NCI-H69 (cell line): ENCODE measurements around the gene UNG.

Experiments
- DNase-seq: peaks from one replicate; lab custom pipeline; 2025; lab: John Stamatoyannopoulos, UW

Gene UNG

DNA sequence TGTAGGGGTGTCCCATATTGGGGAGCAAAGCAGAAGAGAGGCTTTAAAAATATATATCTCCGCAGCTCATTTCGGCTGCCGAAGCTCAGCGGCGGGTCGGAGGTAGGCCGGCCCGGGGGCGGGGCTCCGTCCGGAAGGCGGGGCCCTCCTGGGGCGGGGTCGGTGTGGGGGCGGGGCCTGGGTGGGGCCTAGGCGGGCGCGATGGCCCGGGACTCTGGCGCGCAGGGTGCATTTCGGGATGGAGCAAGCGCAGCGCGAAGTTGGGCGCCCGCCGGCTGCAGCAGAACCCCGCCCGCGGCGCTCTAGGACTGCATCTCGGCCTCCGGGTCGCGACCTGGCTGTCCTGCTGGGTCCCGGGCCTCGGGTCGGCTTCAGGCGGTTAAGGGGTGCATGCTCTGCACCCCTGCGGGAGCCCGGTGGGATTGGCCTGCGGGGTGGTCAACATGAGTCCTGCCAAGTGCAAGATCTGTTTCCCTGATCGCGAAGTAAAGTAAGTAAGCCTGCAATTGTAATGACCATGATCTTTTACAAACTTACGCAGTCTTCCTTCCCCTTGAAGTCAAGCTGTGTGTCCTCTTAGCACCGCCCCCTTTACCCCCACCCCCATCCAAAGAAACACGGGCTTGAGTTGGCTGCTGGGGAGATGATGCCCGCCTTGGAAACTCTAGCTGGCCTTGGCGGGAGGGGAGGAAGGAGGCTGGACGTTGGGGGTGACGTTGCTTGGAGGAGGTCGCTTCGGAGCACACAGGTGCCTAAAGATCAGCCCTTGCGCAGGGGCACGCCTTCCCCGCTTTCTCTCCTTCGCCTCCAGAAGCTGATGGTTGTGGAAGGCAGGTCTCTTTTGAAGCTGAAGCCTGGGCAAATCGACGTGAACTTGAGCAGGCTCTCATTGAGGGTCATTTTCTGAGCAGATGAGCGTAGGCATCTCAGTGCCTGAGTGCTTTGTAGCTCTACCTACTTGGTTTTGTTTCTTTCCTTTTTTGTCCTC is 57.3 kb downstream of the UNG start:
- DNase-seq = peak; percentile 70

DNA sequence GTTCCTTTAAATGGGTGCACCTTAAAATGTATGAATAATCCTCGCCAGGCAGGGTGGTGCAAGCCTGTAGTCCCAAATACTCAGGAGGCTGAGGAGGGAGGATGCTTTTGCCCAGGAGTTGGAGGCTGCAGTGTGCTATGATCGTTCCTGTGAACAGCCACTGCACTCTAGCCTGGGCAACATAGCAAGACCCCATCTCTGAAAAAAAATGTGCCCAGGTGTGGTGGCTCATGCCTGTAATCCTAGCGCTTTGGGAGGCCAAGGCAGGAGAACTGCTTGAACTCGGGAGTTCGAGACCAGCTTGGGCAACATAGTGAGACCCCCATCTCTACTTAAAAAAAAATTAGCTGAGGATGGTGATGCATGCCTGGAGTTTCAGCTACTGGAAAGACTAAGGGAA is 58.6 kb downstream of the UNG start:
- DNase-seq = no peak

GRCh38 chr12:109156586-109156985 is 59.2 kb downstream of the UNG start:
- no peak for DNase-seq

DNA sequence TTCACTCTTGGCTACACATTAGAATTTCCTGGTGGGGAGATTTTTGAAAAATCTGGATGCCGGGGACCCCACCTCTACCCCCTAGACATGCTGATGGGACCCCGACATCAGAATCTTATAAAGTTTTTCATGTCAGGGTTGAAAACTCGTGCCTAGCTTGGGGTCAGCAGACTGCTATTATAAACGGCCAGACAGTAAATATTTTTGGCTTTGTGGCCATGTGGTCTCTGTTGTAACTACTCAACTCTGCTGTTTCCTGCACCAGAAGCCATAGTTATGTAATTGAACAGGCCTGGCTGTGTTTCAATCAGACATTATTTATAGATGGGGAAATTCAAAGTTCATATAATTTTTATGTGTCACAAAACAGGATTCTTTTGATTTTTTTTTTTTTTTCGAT is 60.6 kb downstream of the UNG start:
- no peak for DNase-seq

DNA sequence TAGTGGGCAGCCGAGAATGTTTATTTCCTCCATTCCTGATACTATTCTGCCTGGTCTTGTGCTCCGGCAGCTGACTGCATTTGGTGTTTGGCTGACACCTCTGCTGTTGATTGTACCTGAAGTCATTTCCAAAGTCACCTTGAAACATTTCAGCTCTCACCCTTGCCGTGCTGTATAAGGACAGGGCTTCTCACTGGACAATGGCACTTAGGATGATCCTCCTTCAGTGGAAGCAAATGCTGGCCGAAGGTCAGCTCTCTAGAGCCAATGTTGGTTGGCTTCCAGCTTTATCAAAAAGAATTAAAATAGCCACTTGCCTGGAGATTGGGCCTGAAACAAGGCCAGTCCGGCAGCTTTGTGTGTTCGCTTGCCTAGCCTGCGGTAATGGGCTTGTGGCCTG is 63.0 kb downstream of the UNG start:
- no peak for DNase-seq
